Astrocyte of the cerebellum (primary cell): Measurements from ENCODE around the gene OR4K13.

ENCODE experiments used
- DNase-seq: peaks from one replicate; pipeline ENCODE4 v3.0.0-alpha.2; 2011; ENCODE audit warnings: low read depth
- H3K4me3 ChIP-seq: 2 replicates; pipeline ENCODE4 v1.5.1; 2011; ENCODE audit warnings: mild to moderate bottlenecking, low read depth, low read length, moderate library complexity
- in situ Hi-C: cut with HindIII; loops from 2 replicates; pipeline ENCODE4 v1.10.0; 2017; ENCODE audit warnings: low sequenced_read_pairs
- TF ChIP-seq, protein P1 (sequence below): IDR thresholded peaks from 2 replicates; pipeline ENCODE4 v1.5.1; 2012; ENCODE audit warnings: low read length, low read depth, moderate library complexity, mild to moderate bottlenecking; ENCODE audit errors: missing control alignments

The OR4K13 gene

DNA sequence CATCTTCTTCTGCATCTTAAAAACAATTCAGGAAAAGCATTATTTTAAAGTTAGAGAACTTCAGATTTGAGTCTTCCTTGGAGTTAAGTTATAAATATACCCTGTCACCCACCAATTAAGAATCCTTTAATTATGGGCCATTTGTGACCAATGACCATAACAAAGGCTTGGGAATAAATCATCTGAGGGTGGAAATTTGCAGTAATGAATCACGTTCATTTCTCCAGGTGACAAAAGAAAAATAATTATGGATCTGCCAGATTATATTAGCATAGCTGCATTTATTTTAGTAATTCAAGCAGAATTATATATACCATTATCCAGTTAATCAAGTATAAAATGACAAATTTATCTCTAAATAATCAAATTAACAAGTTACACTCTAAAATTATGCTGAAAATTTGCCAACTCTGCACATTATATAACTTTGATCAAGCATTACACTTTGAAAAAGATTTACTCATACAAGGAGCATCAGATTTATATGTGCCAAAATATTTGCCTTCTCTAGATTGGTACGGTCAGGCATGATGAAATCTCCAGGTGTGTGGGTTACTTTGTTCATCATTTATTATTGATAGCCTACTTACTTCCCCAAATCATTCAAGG lies 16.5 kb downstream of the OR4K13 start, which contains the start of gene OR4K14:
Gene OR4K14, minus strand, starts transcription at position 51 of the 609 bp plus-strand sequence. CDS start 4,114 bp downstream, outside the sequence.
- in situ Hi-C loops = no loop called here
- TF ChIP-seq, protein P1, sequence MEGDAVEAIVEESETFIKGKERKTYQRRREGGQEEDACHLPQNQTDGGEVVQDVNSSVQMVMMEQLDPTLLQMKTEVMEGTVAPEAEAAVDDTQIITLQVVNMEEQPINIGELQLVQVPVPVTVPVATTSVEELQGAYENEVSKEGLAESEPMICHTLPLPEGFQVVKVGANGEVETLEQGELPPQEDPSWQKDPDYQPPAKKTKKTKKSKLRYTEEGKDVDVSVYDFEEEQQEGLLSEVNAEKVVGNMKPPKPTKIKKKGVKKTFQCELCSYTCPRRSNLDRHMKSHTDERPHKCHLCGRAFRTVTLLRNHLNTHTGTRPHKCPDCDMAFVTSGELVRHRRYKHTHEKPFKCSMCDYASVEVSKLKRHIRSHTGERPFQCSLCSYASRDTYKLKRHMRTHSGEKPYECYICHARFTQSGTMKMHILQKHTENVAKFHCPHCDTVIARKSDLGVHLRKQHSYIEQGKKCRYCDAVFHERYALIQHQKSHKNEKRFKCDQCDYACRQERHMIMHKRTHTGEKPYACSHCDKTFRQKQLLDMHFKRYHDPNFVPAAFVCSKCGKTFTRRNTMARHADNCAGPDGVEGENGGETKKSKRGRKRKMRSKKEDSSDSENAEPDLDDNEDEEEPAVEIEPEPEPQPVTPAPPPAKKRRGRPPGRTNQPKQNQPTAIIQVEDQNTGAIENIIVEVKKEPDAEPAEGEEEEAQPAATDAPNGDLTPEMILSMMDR = no peak
- no peak within 1 kb of the TSS for H3K4me3 ChIP-seq
- no peak for DNase-seq

DNA sequence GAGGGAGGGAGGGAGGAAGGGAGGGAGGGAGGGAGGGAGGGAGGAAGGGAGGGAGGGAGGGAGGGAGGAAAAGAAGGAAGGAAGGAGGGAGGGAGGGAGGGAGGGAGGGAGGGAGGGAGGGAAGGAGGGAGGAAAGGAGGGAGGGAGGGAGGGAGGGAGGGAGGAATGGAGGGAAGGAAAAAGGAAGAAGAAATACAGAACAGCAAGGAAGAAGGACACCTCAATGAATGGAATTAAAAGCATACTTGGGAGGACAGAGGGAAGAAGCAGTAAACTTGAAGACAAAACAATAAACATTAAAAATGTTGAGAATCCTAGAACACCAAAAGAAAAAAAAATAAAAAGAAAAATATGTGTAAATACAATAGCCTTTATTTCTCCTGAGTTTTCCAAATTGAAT lies 27.7 kb downstream of the OR4K13 start:
- no peak overlapping the region for H3K4me3 ChIP-seq
- no peak for DNase-seq
- TF ChIP-seq, protein P1 = no peak
- in situ Hi-C loops = no loop called here

- TF ChIP-seq, protein P1 = no peak
- H3K4me3 ChIP-seq = no peak overlapping the region
- in situ Hi-C loops = no loop called here
- DNase-seq = no peak
Measured at GRCh38 chr14:20002319-20002718, 33.5 kb downstream of the OR4K13 start.

GRCh38 chr14:20001863-20002262 lies 34.0 kb downstream of the OR4K13 start, which contains the start of gene OR4Q2:
Gene OR4Q2, plus strand, starts transcription at chr14:20002163.
- H3K4me3 ChIP-seq = no peak within 1 kb of the TSS
- TF ChIP-seq, protein P1 = no peak
- in situ Hi-C loops = no loop called here
- DNase-seq = no peak

DNA sequence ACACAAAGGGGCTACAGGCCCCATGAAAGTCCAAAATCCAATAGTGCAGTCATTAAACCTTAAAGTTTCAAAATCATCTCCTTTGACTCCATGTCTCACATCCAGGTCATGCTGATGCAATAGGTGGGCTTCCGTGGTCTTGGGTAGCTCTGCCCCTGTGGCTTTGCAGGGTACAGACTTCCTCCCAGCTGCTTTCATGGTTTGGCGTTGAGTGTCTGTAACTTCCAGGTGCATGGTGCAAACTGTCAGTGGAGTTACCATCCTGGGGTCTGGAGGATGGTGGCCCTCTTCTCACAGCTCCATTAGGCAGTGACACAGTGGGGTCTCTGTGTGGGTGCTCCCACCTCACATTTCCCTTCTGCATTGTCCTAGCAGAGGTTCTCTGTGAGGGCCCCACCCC lies 42.4 kb downstream of the OR4K13 start:
- DNase-seq = no peak
- H3K4me3 ChIP-seq = no peak overlapping the region
- in situ Hi-C loops = no loop called here
- TF ChIP-seq, protein P1 = no peak
